MM.1S (cell line): ENCODE data around the gene KATNAL2.

Source experiments
- DNase-seq: peaks from one replicate; pipeline ENCODE4 v3.0.0-alpha.2; 2015
- H2AFZ ChIP-seq: fragments of 300-600 bp; sonication (generic); 2 replicates; pipeline ENCODE4 v1.6.0; 2016; ENCODE audit warnings: antibody characterized with exemption, low read length
- H3F3A ChIP-seq: fragments of 300-600 bp; sonication (generic); 2 replicates; pipeline ENCODE4 v1.6.1; 2016; ENCODE audit warnings: mild to moderate bottlenecking, antibody characterized with exemption, low read length, moderate library complexity, mixed read lengths; ENCODE audit not compliant: insufficient read depth
- H3K27ac ChIP-seq: fragments of 300-600 bp; sonication (generic); 2 replicates; pipeline ENCODE4 v1.5.1; 2016; ENCODE audit warnings: mild to moderate bottlenecking, low read length
- H3K27me3 ChIP-seq: fragments of 300-600 bp; sonication (generic); replicated peaks from 2 replicates; pipeline ENCODE4 v1.6.0; 2016; ENCODE audit warnings: low read length; ENCODE audit not compliant: insufficient read depth
- H3K36me3 ChIP-seq: fragments of 300-600 bp; sonication (generic); replicated peaks from 2 replicates; pipeline ENCODE4 v1.6.1; 2016; ENCODE audit warnings: mild to moderate bottlenecking, low read length, mixed read lengths; ENCODE audit not compliant: insufficient read depth
- H3K4me1 ChIP-seq: fragments of 300-600 bp; sonication (generic); 2 replicates; pipeline ENCODE4 v1.6.1; 2016; ENCODE audit warnings: low read length, mixed read lengths
- H3K4me2 ChIP-seq: fragments of 300-600 bp; sonication (generic); 2 replicates; pipeline ENCODE4 v1.6.0; 2016; ENCODE audit warnings: low read depth, low read length
- H3K4me3 ChIP-seq: fragments of 300-600 bp; sonication (generic); 2 replicates; pipeline ENCODE4 v1.5.1; 2016; ENCODE audit warnings: low read length, mixed read lengths
- H3K79me2 ChIP-seq: fragments of 300-600 bp; sonication (generic); 2 replicates; pipeline ENCODE4 v1.6.1; 2016; ENCODE audit warnings: mixed run types, low read length, mixed read lengths
- H3K9ac ChIP-seq: fragments of 300-600 bp; sonication (generic); 2 replicates; pipeline ENCODE4 v1.6.1; 2016; ENCODE audit warnings: low read length, mixed read lengths
- H3K9me2 ChIP-seq: fragments of 300-600 bp; sonication (generic); replicated peaks from 2 replicates; pipeline ENCODE4 v1.6.1; 2016; ENCODE audit warnings: mild to moderate bottlenecking, low read length, mixed read lengths; ENCODE audit not compliant: insufficient read depth
- H3K9me3 ChIP-seq: fragments of 300-600 bp; sonication (generic); replicated peaks from 2 replicates; pipeline ENCODE4 v1.6.1; 2016; ENCODE audit warnings: mild to moderate bottlenecking, low read length, mixed read lengths; ENCODE audit not compliant: insufficient read depth
- H4K20me1 ChIP-seq: fragments of 300-600 bp; sonication (generic); 2 replicates; pipeline ENCODE4 v1.6.1; 2016; ENCODE audit warnings: mild to moderate bottlenecking, low read length, moderate library complexity, mixed read lengths; ENCODE audit not compliant: insufficient read depth
- CTCF ChIP-seq: fragments of 300-600 bp; sonication (generic); IDR thresholded peaks from 2 replicates; pipeline ENCODE4 v1.5.1; 2016; ENCODE audit warnings: antibody characterized with exemption, low read length, mixed read lengths
- EZH2 ChIP-seq: fragments of 300-600 bp; sonication (generic); optimal IDR thresholded peaks from 2 replicates; pipeline ENCODE3; 2017; ENCODE audit warnings: low read depth, mild to moderate bottlenecking, antibody characterized with exemption, low read length, mixed read lengths
- EZH2phosphoT487 ChIP-seq: fragments of 300-600 bp; sonication (generic); IDR thresholded peaks from 2 replicates; pipeline ENCODE4 v1.6.1; 2018; ENCODE audit warnings: antibody characterized with exemption, low read length

The KATNAL2 gene

GRCh38 chr18:47115205-47115604, 197.8 kb downstream of the KATNAL2 start:
- Histone ChIP-seq H3K27ac (no peak overlapping the region), H3K27me3 (no peaks in the 10 kb centered on the region), H3F3A (no peaks in the 10 kb centered on the region), H3K4me3 (no peak overlapping the region), H3K4me1 (no peaks in the 10 kb centered on the region), H3K9me2 (no peaks in the 10 kb centered on the region), H3K79me2 (no peaks in the 10 kb centered on the region), H3K9ac (no peak overlapping the region), H3K36me3 (no peaks in the 10 kb centered on the region), H2AFZ (no peak overlapping the region), H3K9me3 (no peaks in the 10 kb centered on the region), H4K20me1 (no peaks in the 10 kb centered on the region), H3K4me2 (no peak overlapping the region)
- TF ChIP-seq EZH2phosphoT487: no peak
- TF ChIP-seq EZH2: no peak
- TF ChIP-seq CTCF: no peak
- no peak for DNase-seq

- DNase-seq: no peak
Observed at GRCh38 chr18:47118981-47119380, 201.6 kb downstream of the KATNAL2 start.

GRCh38 chr18:47120428-47120827, 203.0 kb downstream of the KATNAL2 start:
- H3K27me3 ChIP-seq: no peaks in the 10 kb centered on the region
- H3K27ac ChIP-seq: no peak overlapping the region
- no peaks in the 10 kb centered on the region for H3K9me3 ChIP-seq
- H3K36me3 ChIP-seq: no peaks in the 10 kb centered on the region
- H3K4me2 ChIP-seq: no peak overlapping the region
- TF ChIP-seq EZH2phosphoT487 (no peak), CTCF (no peak), EZH2 (no peak)
- no peak overlapping the region for H3K9ac ChIP-seq
- no peaks in the 10 kb centered on the region for H3K79me2 ChIP-seq
- H3F3A ChIP-seq: no peaks in the 10 kb centered on the region
- H2AFZ ChIP-seq: no peak overlapping the region
- no peak for DNase-seq
- no peaks in the 10 kb centered on the region for H3K4me1 ChIP-seq
- no peak overlapping the region for H3K4me3 ChIP-seq
- H4K20me1 ChIP-seq: no peaks in the 10 kb centered on the region
- no peaks in the 10 kb centered on the region for H3K9me2 ChIP-seq

More at GRCh38 chr18:47118981-47119380, 201.6 kb downstream of the KATNAL2 start:
- Histone ChIP-seq H3K9me3 (no peaks in the 10 kb centered on the region), H4K20me1 (no peaks in the 10 kb centered on the region), H3K9ac (no peak overlapping the region), H3F3A (no peaks in the 10 kb centered on the region), H2AFZ (no peak overlapping the region), H3K4me2 (no peak overlapping the region), H3K4me3 (no peak overlapping the region), H3K36me3 (no peaks in the 10 kb centered on the region), H3K27ac (no peak overlapping the region), H3K79me2 (no peaks in the 10 kb centered on the region), H3K9me2 (no peaks in the 10 kb centered on the region), H3K4me1 (no peaks in the 10 kb centered on the region), H3K27me3 (no peaks in the 10 kb centered on the region)
- TF ChIP-seq EZH2phosphoT487 (no peak), CTCF (no peak), EZH2 (no peak)
